Measurements from ENCODE around the gene ACTL10. TPM values are rescaled to one million over a fixed set of nuclear protein-coding genes. Genes with fewer than 3 reads are reported as not detected.

The ACTL10 gene
- total RNA-seq, 1 donor from 2014 or later = not detected

DNA sequence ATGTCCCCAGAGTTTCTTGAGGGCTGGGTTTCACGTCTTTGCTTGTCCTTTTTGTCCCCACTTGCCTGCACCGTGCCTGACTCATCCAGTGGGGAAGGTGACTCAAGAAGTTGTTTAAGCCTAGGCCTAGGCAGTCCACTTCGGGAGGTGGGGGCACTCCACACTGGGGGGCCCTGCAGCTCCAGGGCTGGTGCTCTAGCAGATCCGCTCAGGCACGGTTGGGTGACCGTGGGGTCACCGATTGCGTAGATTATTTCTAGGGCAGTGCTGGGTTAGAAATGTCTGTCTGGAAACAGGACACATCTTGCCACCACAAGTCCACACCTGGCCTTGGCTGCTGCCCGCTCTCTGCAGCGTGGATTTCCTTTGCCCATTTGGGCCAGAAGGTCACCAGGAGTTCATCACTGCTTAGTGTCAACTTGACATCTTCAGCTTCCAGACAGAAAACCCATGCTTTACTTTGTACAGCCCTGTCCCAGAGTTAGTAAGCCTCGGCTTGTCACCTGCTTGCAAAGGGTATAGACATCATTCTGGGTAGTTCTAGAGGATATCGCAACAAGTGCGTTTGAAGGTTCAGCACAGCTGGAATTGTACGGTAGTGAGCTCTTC is 18.2 kb upstream of the ACTL10 start:
- DNase-seq (ENCODE audit: low read depth) = no peak

DNA sequence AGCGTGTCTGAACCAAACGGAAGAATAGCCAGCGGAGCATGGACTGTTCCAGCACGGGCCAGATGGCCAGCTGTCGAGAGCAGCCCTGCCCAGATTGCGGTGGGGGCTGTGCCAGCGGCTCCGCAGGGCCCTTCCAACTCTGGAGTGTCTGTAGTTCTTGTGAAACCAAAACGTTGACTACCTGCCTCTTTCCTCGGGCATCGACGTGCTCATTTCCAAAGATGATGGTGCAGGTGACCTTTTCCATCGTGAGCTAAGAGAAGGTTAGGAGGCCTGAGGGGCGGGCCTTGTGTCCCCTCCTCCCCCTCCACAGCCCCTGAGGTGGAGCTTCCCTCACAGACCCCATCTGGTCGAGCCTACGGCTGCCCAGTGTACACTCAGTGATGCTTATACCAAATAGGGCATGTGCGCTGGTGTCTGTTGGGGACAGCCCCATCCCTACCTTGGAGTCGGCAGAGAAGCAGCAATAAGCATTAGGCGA is 17.5 kb upstream of the ACTL10 start:
- DNase-seq (ENCODE audit: low read depth) = peak; percentile 79

DNA sequence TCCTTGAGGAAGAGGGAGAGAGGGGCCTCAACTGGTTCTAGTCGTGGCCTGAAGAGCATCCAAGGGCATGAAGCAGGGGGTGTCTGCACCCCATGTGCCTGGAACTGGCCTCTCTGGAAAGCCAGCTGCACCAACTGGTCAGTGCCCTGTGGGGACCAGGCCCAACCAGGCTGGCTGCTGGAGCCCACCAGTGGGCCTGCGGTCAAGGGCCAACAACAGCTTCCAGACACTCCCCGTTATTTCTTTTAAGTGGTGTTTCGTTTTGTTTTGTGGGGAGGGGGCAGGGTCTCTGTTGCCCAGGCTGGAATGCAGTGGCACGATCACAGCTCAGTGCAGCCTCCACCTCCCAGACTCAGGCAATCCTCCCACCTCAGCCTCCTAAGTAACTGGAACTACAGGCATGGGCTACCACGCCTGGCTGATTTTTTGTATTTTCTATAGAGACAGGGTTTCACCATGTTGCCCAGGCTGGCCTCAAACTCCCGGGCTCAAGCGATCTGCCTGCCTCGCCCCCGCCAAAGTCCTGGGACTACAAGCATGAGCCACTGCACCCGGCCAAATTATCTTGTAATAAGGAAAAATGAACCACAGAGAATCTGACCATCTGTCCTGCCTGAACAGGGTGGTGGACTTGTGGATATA is 16.5 kb upstream of the ACTL10 start:
- DNase-seq (ENCODE audit: low read depth) = no peak

DNA sequence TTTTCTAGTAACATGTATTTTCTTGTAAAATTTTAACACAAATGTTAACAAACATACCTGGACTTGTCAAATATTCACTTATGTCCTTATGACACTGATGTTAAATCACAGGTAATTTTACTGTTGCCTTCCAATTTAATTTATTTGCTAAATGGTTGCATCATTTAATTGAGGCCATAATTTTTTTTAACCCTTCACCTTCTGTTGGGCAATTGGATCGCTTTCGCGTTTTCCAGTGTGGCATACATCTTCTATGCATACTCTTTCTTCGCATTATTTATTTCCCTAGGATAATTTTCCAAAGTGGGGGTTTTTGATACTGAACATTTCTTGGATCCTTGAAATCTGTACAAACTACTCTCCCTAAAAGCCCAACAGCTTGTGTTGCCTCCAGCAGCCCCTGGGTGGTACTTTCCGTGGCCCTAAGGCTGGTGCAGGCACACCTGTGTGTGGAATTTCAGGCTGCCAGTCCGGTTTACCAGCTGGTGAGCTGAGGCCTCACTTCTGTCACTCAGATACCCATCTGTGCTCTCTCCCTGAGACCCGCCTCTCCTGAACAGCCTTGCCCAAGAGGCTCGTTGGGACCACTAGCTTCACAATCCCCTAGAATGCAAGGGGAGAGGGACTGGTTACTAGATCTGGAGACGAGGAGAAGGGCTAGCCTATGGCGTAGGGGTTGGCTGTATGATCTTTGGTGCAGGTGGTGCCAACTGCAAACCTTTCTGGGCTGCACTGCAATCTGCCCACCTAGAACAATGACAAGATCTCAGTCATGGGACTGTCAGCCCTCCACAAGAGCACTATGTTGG is 15.8 kb upstream of the ACTL10 start:
- no peak for DNase-seq (ENCODE audit: low read depth)

DNA sequence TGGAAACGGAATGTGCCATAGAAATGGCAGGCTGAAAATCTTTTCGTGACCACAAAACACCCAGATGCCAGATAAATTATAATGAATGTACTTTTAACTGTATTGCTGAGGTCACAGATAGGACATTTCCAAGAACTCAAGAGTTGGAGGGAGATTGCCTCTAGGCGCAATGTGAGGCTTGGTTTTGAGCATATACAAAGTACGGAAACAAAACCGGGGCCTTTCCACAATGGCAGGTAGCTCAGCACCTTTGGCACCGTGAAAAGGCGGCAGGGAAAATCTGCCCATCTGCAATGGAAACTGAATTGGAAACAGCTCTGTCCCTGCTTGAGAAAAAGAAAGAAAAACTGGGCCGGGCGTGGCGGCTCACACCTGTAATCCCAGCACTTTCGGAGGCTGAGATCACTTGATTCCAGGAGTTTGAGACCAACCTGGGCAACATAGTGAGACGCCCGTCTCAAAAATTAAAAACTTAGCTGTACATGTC is 15.1 kb upstream of the ACTL10 start:
- no peak for DNase-seq (ENCODE audit: low read depth)

DNA sequence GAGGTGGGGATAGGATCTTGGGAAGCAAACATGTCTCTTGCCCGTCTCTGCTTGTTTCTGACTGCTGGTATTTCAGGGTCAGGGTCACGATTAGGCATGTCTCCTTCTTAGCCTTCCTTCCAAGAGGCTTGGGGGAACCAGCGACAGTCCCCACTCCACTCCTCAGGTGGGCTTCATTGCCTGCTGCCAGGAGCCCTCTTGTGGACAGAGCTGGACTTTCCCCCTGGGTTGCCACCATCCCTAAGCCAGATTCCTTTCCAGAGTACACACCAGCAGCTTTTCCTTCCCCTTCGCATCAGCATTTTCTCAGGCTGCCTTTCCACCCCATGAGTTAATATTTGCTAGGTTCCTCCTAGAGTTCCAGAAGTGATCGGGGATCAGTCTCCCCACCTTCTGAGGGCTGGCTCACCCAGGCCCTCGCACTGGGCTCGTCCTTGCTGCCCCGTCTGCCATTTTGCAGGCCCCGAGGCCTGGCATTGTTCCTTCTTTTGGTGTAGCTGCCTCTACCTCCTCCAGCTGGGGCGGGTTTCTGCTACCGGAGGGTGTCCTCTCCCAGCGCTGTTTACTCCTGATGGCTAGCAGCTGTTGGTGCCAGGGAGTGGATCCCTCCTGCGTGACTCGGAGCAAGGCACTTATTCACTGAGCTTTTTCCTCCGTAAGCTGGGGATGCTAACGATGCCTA is 13.4 kb upstream of the ACTL10 start:
- DNase-seq (ENCODE audit: low read depth) = peak; percentile 74

DNA sequence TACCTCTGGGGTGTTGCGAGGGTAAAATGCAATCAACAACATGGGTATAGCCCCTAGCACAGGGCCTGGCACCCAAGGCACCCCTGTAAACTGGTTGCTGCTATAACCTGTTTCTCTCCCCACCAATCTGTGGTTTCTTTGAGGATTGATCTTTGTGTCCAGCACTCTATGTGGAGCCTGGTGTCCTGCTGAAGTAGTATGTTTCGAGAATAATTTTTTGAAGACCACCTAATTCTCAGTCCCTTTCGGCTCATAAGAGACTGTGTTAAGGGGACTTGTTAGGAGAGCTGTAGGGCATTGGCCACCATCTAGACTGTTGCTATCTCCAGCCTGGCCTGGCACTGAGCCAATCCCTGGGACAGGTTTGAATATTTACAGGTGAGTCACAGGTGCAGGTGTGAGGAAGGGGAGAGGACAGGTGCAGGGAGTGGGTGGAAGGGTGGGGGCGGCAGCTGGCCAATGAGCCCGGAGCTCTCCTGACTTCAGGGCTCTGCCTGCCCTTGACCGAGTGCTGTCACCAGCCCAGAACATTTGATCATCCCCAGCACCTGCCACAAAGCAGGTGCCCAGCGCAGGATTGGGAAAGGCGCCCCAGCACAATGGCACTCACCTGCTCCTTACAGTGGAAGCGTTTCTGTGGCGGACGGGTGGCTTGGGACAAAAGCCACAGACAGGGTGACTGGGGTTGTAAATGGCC is 12.7 kb upstream of the ACTL10 start:
- peak; percentile 46 for DNase-seq (ENCODE audit: low read depth)

DNA sequence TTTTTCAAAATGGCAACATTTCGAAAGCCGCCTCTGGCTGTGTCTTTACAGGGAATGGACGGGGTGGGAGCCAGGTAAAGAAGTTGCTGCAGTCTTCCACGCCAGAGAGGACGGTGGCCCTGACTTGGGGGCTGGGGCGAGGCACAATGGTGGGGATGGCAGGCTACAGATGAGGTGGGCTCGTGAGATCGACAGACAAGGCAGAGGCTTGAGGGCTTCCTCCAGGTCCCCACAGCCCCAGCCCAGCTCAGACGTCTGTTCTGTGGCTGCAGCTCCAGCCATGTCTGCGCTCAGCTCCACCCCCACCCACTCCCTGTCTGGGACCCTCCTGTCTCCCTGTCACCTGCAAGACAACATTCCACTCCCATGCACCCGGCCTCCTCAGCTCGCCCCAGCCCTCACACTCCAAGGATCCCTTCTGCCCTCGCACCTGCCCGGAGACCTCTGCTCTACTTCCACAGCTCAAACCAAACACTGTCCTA is 12.0 kb upstream of the ACTL10 start:
- no peak for DNase-seq (ENCODE audit: low read depth)

DNA sequence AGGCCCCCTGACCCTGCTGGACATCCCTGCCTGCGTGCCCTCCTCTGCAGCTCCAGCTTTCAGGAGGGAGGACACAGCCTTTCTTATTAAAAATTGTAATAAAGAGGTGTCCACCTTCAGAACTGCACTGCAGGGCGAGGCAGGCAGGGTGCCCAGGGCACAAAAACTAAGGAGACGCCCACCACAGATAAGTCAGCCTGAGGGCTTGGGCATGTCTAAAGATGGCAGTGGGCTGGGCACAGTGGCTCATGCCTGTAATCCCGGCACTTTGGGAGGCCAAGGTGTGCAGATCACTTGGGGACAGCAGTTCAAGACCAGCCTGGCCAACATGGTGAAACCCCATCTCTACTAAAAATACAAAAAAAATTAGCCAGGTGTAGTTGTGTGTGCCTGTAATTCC is 11.6 kb upstream of the ACTL10 start:
- DNase-seq (ENCODE audit: low read depth) = no peak

DNA sequence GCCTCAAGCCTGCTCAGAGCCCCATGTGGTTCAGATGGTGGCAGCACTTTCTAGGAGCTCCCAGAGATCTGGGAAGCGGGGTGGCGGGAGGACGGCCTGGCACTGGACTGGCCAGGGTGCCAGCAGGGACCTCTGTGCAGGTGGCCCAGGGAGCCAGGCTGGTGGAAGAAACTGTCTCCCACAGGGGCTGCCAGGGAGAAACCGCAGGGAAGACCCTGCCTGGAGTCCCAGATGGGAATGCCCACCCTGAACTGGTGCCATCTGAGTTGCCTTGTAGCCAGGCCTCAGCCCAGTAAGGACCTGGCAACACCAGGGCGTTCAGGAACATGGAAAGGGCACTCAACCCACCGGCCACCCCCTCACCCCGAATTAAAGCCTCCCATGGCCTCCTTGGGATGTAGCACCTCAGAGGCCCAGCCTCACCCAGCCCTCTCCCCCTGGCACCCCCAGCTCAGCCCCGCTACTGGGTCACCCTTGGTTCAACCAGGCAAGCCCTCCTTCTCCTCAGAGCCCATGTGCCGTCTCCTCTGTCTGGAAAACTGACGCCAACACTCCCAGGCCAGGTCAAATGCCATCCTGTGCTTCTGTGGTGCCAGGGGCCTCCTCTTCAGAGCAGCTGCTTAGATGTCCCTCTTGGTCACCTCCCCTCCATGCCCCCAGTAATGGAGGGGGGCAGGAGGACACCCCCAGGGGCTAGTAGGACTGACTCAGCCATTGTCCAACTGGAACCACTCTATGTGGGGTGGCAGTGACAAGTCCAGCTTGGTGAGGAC is 10.5 kb upstream of the ACTL10 start:
- DNase-seq (ENCODE audit: low read depth) = no peak

DNA sequence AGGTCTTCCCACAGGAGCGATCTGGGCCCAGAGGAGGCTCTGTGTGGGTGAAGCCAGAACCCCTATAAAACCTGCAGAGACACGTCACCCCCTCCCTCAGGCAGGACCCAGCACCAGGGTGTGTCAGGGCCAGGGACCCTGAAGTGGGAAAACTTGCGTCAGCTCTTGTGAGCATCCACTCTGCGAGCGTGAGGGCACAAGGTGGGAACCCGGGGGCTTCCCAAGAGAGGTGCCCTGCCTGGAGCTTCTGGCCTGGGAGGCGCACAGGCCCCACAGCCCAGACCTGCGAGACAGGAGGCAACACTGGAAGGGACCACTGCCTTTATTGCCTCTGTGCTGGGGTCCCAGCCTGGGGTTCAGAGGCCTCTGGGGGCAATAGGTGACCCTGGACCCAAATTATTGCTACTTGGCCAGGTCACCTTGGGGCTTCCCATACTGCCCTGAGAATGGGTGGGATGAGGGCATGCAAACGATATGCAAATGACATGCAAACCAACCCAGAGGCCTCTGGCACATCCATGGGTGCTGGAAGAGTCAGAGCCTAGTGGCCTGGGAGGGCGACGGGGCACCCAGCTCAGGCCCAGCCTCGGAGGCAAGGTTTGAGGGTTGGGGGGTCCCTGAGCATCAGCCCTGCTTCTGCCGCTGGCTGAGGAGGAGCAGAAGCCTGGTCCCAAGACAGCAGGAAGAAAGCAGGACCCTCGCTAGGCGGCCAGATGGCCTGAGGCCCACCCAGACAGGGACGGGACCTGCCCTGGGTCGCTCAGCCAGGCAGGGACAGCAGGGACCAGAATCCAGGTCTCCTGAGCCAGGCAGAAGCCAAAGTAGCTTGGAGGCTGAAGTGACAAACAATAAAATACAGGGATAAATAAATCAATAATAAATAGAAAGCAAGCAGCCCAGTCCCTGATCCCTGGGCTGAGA is 9.7 kb upstream of the ACTL10 start:
- no peak for DNase-seq (ENCODE audit: low read depth)

DNA sequence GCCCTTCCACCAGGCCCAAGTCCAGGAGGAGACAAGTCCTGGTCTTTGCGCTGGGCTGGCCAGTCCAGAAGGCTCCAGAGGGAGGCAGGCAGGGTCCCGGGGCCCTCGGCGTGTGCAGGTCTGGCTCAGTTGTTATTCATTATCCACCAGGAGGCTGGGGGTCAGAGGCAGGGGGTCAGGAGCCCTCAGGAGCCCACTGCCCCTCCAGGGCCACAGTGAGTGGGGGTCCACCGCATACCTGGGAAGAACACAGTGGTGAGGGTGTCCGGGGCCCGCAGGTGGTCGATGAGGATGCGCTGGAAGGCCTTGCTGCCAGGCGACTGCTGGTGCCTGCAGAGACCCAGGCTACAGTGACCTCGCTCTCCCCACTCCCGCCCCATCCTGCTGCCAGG is 9.0 kb upstream of the ACTL10 start:
- DNase-seq (ENCODE audit: low read depth) = no peak

DNA sequence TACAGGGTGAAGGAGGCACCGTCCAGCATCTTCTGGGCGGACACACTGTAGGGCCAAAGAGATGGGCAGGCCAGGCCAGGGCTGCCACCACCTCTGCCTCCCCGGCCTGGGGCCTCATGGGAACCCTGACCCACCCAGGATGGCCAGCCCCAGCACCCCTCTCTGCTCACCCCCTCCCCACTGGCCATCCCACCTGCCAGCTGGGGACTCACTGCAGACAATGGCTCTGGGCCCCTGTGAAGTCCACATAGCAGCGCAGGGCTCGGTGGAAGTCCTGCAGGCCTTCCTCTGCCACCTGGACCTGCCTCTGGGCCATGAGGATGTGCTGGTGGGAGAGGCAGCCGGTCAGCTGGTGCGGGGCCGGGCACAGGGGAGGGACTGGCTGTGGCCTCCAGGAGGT is 8.2 kb upstream of the ACTL10 start:
- DNase-seq (ENCODE audit: low read depth) = no peak

DNA sequence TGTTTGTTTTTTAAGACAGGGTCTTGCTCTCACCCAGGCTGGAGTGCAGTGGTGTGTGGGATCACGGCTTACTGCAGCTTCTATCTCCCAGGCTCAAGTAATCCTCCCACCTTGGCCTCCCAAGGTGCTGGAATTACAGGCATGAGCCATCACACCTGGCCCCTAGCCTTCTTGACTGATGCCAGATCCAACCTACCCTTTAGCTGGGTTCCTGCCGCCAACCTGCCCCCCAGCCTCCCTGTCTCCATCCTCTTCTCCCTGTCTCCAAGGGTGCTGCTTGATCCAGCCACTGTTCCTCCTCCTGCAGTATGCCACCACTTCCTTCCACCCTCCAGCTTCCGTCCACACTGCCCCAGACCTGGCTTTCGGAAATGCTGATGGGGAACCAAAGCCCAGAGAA is 7.8 kb upstream of the ACTL10 start:
- DNase-seq (ENCODE audit: low read depth) = no peak

DNA sequence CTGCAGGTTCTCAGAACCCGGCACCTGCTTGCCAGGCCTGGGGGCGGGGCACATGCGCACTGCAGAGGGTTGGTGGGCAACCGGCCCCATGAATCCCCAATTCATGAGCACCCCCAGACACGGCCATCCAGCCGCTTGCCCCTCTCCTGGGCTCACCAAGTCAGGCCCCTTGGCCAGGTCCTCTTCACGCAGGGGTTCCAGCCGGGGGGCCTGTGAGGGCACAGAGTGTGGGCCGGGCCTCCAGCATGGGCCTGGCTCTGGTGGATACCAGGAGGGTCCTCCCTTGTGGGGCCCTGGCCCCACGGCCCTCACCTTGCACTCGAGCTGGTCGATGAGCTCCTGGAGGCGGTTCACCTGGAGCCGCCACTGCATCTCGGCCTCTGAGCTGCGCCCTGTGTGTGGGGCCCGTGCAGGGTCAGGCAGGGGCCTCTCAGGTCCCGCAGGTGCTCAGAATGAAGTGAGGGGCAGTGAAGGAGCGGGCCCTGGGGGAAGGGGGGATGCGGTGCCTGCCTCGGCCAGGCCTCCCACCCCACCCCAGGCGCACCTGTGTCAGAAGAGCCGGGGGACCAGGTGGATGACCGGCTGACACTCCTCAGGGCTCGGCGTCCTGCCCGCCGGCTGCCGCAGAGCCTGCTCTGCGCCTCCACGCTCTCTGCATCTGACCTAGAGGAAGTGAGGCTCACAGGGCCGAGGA is 7.3 kb upstream of the ACTL10 start:
- no peak for DNase-seq (ENCODE audit: low read depth)

DNA sequence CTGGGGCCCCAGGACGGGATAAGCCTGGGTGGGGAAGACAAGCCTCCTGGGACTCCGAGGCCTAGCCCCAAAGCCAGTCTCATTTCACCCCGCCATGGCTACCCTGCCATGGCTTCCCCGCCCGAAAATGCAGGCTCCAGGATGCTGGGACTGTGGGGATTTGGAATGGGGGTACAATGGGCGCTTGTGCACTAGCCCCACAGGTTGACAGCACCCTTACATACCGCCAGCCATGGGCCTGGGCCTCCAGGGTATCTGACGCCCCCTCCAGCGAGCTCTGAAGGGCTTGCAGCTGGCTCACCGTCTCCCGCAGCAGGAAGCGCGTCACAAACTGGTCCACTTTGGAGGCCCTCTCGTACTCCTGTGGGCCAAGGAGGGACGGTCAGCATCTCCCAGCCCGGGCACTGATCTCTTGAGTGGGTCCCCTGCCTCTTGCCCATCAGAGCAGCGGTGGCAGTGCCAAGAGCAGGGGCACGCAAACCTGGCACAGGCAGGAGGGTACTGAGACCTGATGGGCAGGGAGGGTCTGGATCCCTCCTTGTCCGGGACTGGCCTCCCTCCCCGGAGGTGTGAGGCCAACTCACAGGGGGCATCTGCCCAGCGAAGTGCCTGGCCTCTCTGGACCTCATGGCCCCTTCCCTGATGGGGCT is 6.6 kb upstream of the ACTL10 start:
- no peak for DNase-seq (ENCODE audit: low read depth)

DNA sequence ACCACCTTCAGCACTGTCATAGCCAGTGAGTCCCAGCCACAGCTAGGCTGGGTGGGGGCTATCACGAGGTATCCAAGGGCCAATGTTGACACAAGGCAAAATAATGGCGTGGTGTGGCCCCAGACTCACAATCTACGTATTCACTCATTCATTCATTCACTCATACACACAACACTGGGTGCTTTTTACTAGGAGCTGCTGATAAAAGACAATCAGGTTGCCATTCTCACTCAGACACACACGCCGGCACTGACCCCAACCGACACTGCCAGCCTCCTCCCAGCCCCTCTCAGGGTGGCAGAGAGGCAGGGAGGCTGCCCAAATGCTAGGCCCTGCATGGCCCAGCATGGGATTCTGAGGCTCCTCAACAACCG is 6.1 kb upstream of the ACTL10 start:
- no peak for DNase-seq (ENCODE audit: low read depth)

DNA sequence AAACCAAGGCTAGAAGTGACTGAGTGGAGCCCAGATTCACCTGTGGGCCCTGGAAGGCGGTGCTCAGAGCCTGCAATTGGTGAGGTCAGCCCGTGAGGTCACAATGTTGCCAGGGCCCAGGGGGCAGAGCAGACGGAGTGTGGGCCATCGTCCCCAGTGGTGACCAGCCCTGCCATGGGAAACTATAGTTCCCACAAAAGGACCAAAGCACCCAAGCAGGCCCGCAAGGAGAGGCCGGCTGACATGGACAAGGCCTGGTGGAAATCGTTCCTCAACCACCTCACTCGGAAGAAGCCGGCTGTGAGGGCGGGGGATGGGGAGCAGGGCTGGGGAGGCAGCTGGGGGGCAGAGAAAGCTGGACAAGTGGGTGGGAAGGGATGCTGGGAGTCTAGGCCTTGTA is 4.6 kb upstream of the ACTL10 start, which contains the start of gene C20orf144:
C20orf144 (plus strand) TSS at position 156 of the 400 bp plus-strand sequence; CDS start at position 175, 19 bp downstream.
- DNase-seq (ENCODE audit: low read depth) = no peak

All from myocyte (in vitro differentiated cells).